ENCODE data around the gene FCHO2. TPM values are rescaled to one million over a fixed set of nuclear protein-coding genes. Genes with fewer than 3 reads are reported as not detected.

The FCHO2 gene
- total and polyA plus RNA-seq, 2 of the 8 experiments (the other 6 are each of a cell fraction or from before 2014, with no cell fraction given): 4.3 to 15.7 TPM

- Histone ChIP-seq H4K20me1 (replicated peaks in 1 of 2; ENCODE audit: control insufficient read depth in 1 of 2, insufficient read depth in 2 of 2, low read length in 2 of 2) (no peaks in the 10 kb centered on the region), H2BK20ac (ENCODE audit: low read length) (no peak overlapping the region), H3K23me2 (ENCODE audit: low read depth, low read length) (no peaks in the 10 kb centered on the region), H2BK15ac (ENCODE audit: low read length) (no peak overlapping the region), H3K27ac (ENCODE audit: low read depth, low read length) (no peak overlapping the region), H3K4me1 (replicated peaks in 1 of 4; ENCODE audit: control insufficient read depth in 3 of 4, insufficient read depth in 4 of 4, low read length in 3 of 4) (no peaks in the 10 kb centered on the region), H3K23ac (ENCODE audit: insufficient read length) (no peak overlapping the region), H2BK5ac (ENCODE audit: low read depth, low read length) (no peak overlapping the region), H3K79me1 (ENCODE audit: low read depth, low read length) (no peaks in the 10 kb centered on the region), H3K18ac (ENCODE audit: extremely low read depth, low read length) (no peak overlapping the region), H3K9ac (replicated peaks in 1 of 4; ENCODE audit: extremely low read depth in 1 of 4, low read depth in 3 of 4, low read length in 3 of 4) (no peak overlapping the region), H2BK12ac (ENCODE audit: low read depth, low read length) (no peak overlapping the region), H3K9me3 (ENCODE audit: insufficient read depth in 2 of 2, low read depth in 1 of 2, low read length in 1 of 2) (no peaks in the 10 kb centered on the region), H2BK120ac (replicated peaks; ENCODE audit: low read depth, low read length) (no peak overlapping the region), H3K4me2 (ENCODE audit: insufficient read depth in 1 of 2, low read depth in 2 of 2, low read length in 2 of 2) (no peak overlapping the region), H4K91ac (replicated peaks; ENCODE audit: insufficient read length, low read length) (no peak overlapping the region), H4K8ac (ENCODE audit: extremely low read depth, insufficient read depth, low read length) (no peak overlapping the region), H3K36me3 (ENCODE audit: control insufficient read depth in 2 of 4, insufficient read depth in 4 of 4, low read length in 3 of 4) (no peaks in the 10 kb centered on the region), H2AFZ (ENCODE audit: low read length) (no peak overlapping the region), H4K5ac (ENCODE audit: insufficient read length, low read depth, low read length) (no peak overlapping the region), H3K56ac (replicated peaks; ENCODE audit: insufficient read length, low read depth, low read length) (no peak overlapping the region), H3K14ac (ENCODE audit: insufficient read length) (no peak overlapping the region), H3K27me3 (replicated peaks in 1 of 4; ENCODE audit: control insufficient read depth in 3 of 4, extremely low read depth in 1 of 4, insufficient read depth in 3 of 4, low read length in 3 of 4) (no peaks in the 10 kb centered on the region), H3K79me2 (ENCODE audit: control insufficient read depth in 1 of 2, insufficient read depth in 2 of 2, low read length in 2 of 2) (no peaks in the 10 kb centered on the region), H3K4me3 (ENCODE audit: extremely low read depth in 1 of 4, insufficient read depth in 2 of 4, low read depth in 3 of 4, low read length in 4 of 4) (no peak overlapping the region), H3K4ac (replicated peaks; ENCODE audit: insufficient read length, low read depth, low read length) (no peak overlapping the region), H2AK5ac (ENCODE audit: low read depth, low read length) (no peak overlapping the region)
- ChIA-PET CTCF (ENCODE audit: partially characterized antibody) (no interaction called here), POLR2A (ENCODE audit: partially characterized antibody) (no interaction called here)
- no peak for TF ChIP-seq CBX5 (IDR thresholded peaks at IDR 0.05; ENCODE audit: low read depth, low read length)
- WGBS, 2 experiments (ENCODE audit: extremely low coverage in 1 of 2, insufficient coverage in 1 of 2, insufficient read length in 1 of 2, insufficient replicate concordance in 2 of 2, low coverage in 1 of 2, low lambda C conversion rate in 2 of 2, missing lambda C conversion rate in 1 of 2): 85% methylated on average over 17 of the region's 28 CpGs; no CpG with 5 or more reads in 1 of the 2 experiments
- FAIRE-seq (no peak), DNase-seq (ENCODE audit: low read depth in 1 of 2, low spot score in 2 of 2) (no peak)
Measured at GRCh38 chr5:72996632-72997031, 40.8 kb downstream of the FCHO2 start.
